Measurements from ENCODE around the gene U2AF1L4.

- TF ChIP-seq EZH2 (IDR thresholded peaks at IDR 0.05; ENCODE audit: low read depth) (no peak), CTCF (conservative IDR thresholded peaks at IDR 0.05) (no peak)
Measured at GRCh38 chr19:35731779-35732405, 13.3 kb downstream of the U2AF1L4 start.
